ENCODE results near the gene GRAMD4. TPM values are rescaled to one million over a fixed set of nuclear protein-coding genes. Genes with fewer than 3 reads are reported as not detected.
A peak's percentile ranks its signal among the peaks of the same experiment; 100 is the strongest.

The GRAMD4 gene
- polyA plus RNA-seq, 1 of the 3 experiments (the other 2 are of a cell fraction): 15.5 TPM

DNA sequence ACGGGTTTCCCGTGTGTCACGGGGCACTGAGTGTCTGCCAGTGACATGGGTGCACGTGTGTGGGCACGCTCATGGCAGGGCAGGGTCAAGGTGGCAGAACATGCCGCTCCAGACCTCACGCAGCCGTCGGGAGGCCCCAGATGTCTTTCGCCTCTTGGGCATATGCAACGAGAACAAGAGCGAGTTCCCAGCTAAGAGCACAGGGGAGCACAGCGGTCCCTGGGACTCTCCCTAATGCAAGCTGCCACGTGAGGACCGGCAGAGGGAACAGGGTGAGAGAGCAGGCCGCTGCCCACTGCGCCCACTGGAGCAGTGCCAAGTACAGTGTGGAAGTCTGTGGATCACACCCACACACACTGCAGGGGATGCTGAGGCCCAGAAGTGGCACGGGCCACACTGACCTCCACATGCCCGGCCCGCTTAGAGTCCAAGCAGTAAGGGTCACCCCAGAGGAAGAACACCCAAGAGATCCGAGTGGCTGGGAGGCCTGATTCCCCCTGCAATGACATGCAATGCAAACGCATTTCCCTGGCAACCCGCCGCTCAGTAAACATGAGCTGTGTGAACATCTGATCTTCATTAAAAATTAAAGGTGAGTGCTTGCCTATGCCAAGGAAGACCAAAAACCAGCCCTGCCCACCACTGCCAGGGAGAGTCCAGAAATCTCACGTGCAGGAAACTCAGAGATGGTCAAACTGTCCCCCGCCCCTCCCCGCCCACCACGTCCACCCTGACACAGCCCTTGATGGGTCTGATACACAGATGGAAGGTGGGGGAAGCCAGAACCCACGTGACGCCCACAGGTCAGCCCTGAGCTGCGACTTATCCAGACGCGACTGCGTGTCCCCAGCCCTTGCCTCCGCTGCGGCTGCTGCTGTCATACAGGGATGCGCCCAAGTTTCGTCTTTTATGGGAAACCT lies 106.1 kb downstream of the GRAMD4 start:
- Histone ChIP-seq H3F3A (replicated peaks; ENCODE audit: insufficient read depth) (no peaks in the 10 kb centered on the region), H3K4me3 (ENCODE audit: low read depth in 2 of 2, low read length in 1 of 2) (no peak overlapping the region), H3K9ac (no peak overlapping the region), H3K4me1 (ENCODE audit: control insufficient read depth in 1 of 2, insufficient read depth in 2 of 2, low read depth in 1 of 2, low read length in 1 of 2) (peaks cover 0 to 51% of the 10 kb centered on the region in 2 experiments; a peak in 1 of 4 replicates), H4K20me1 (ENCODE audit: insufficient read depth) (peaks cover 90% of the 10 kb centered on the region), H3K27me3 (ENCODE audit: insufficient read depth) (no peaks in the 10 kb centered on the region), H3K27ac (ENCODE audit: low read depth in 2 of 2, low read length in 1 of 2) (peak overlapping the region in 1 of 2 experiments; percentile 59; a peak in 2 of 4 replicates), H3K9me3 (no peaks in the 10 kb centered on the region), H3K36me3 (replicated peaks in 1 of 2; ENCODE audit: control insufficient read depth in 1 of 2, insufficient read depth in 2 of 2, low read length in 1 of 2) (no peaks in the 10 kb centered on the region), H3K4me2 (no peak overlapping the region), H3K9me2 (no peaks in the 10 kb centered on the region), H3K79me2 (ENCODE audit: insufficient read depth) (peaks cover 95% of the 10 kb centered on the region), H2AFZ (ENCODE audit: low read depth) (no peak overlapping the region)
- TF ChIP-seq YY1 (IDR thresholded peaks at IDR 0.05; ENCODE audit: low read depth) (no peak), EP300 (IDR thresholded peaks at IDR 0.05; ENCODE audit: borderline replicate concordance in 1 of 2, low read depth in 1 of 2, low read length in 1 of 2) (peak in 1 of 2 experiments; percentile 31; a peak in 1 of 4 replicates), FOXJ3 (CRISPR knock-in tag; IDR thresholded peaks at IDR 0.05) (peak; percentile 41; the same call in 1 of the 2 replicates)
- whole genome bisulfite sequencing (ENCODE audit: low lambda C conversion rate): 85% methylated on average over 29 of the region's 38 CpGs
- DNase-seq: peak; percentile 76
- ChIA-PET CTCF (interaction anchor here (1.2 to 2.2 kb wide), 4 partner anchors 33 to 163 kb away, joined by 4 to 12 read pairs (median 5); no protein-coding TSS in a partner anchor), POLR2A (interaction anchor here (0.7 kb wide), 1 partner anchor 163 kb away, joined by 3 read pairs; no protein-coding TSS in a partner anchor)

DNA sequence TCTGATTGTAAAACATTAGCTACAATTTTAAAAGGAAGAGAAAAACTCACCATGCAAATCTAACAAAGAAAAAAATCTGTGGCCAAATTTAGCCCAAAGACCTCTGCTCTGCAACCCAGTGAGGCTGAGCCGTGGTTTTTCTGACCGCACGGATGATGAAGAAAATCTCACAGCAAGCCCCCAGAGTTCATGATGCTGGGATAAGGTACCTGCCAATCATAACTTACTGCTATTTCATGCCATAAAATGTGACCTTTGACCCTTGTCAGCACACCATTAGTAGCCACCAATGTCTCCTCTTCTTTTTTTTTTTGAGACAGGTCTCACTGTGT lies 106.8 kb downstream of the GRAMD4 start:
- Histone ChIP-seq H2AFZ (ENCODE audit: low read depth) (no peak overlapping the region), H3K27me3 (ENCODE audit: insufficient read depth) (no peaks in the 10 kb centered on the region), H4K20me1 (ENCODE audit: insufficient read depth) (peaks cover 91% of the 10 kb centered on the region), H3K9ac (no peak overlapping the region), H3K79me2 (ENCODE audit: insufficient read depth) (peaks cover 100% of the 10 kb centered on the region), H3K4me3 (ENCODE audit: low read depth in 2 of 2, low read length in 1 of 2) (no peak overlapping the region), H3F3A (replicated peaks; ENCODE audit: insufficient read depth) (no peaks in the 10 kb centered on the region), H3K9me3 (no peaks in the 10 kb centered on the region), H3K36me3 (replicated peaks in 1 of 2; ENCODE audit: control insufficient read depth in 1 of 2, insufficient read depth in 2 of 2, low read length in 1 of 2) (peaks cover 0 to 6% of the 10 kb centered on the region in 2 experiments), H3K9me2 (no peaks in the 10 kb centered on the region), H3K4me2 (no peak overlapping the region), H3K4me1 (ENCODE audit: control insufficient read depth in 1 of 2, insufficient read depth in 2 of 2, low read depth in 1 of 2, low read length in 1 of 2) (peaks cover 0 to 57% of the 10 kb centered on the region in 2 experiments; a peak in 1 of 4 replicates), H3K27ac (ENCODE audit: low read depth in 2 of 2, low read length in 1 of 2) (peak overlapping the region in 1 of 2 experiments; percentile 59; a peak in 2 of 4 replicates)
- TF ChIP-seq, protein P1, sequence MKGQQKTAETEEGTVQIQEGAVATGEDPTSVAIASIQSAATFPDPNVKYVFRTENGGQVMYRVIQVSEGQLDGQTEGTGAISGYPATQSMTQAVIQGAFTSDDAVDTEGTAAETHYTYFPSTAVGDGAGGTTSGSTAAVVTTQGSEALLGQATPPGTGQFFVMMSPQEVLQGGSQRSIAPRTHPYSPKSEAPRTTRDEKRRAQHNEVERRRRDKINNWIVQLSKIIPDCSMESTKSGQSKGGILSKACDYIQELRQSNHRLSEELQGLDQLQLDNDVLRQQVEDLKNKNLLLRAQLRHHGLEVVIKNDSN (IDR thresholded peaks at IDR 0.05; ENCODE audit: borderline replicate concordance, low read depth): no peak
- TF ChIP-seq MEF2A (IDR thresholded peaks at IDR 0.05; ENCODE audit: borderline replicate concordance, low read depth) (no peak), RCOR1 (IDR thresholded peaks at IDR 0.05; ENCODE audit: low read length) (no peak), NFIC (IDR thresholded peaks at IDR 0.05; ENCODE audit: borderline replicate concordance) (no peak), GABPA (IDR thresholded peaks at IDR 0.05; ENCODE audit: low read depth) (no peak), CHD2 (IDR thresholded peaks at IDR 0.05; ENCODE audit: low read length, partially characterized antibody) (no peak), RXRA (IDR thresholded peaks at IDR 0.05; ENCODE audit: borderline replicate concordance, low read depth) (no peak)
- POLR2A ChIA-PET: no interaction called here
- CTCF ChIA-PET: interaction anchor here (1.2 to 2.2 kb wide), 4 partner anchors 33 to 163 kb away, joined by 4 to 12 read pairs (median 5); no protein-coding TSS in a partner anchor
- WGBS (ENCODE audit: low lambda C conversion rate): 87% methylated on average over 3 of the region's 3 CpGs
- DNase-seq: no peak

All from SK-N-SH (cell line).